ENCODE measurements around the gene STRN4. TPM values are rescaled to one million over a fixed set of nuclear protein-coding genes. Genes with fewer than 3 reads are reported as not detected.
A peak's percentile ranks its signal among the peaks of the same experiment; 100 is the strongest.

Gene STRN4
- total RNA-seq, 4 donors from 2014 or later, result 81.6 to 306 (median 174) TPM

GRCh38 chr19:46759817-46760333, 13.6 kb upstream of the STRN4 start:
- TF ChIP-seq POLR2AphosphoS5 (IDR thresholded peaks at IDR 0.05) (peak in 2 of 3 donors; percentile 12 to 45), POLR2A (IDR thresholded peaks at IDR 0.05) (no peak), EP300 (IDR thresholded peaks at IDR 0.05; ENCODE audit: low read depth) (no peak)
- peaks cover 4 to 22% (median 13%) of the 10 kb centered on the region in 4 donors for H3K4me1 ChIP-seq
- DNase-seq, result no peak
- no peak overlapping the region for H3K4me3 ChIP-seq
- no peaks in the 10 kb centered on the region for H3K27me3 ChIP-seq
- intact Hi-C loops (cut with DNase I; ENCODE audit: low total_unique reads) (loop anchor here (5.0 kb wide), 2 partner anchors 232 to 662 kb away; no protein-coding TSS in a partner anchor), in situ Hi-C loops (cut with MboI; ENCODE audit: low pct_ligation_motif_present in 1 of 4, low pct_unique_long_range_greater_than_20kb in 1 of 4, low sequenced_read_pairs in 3 of 4) (loop anchor here in 3 of 4 donors (5.0 to 25.0 kb wide), 3 partner anchors 82 to 227 kb away; no protein-coding TSS in a partner anchor)
- peak overlapping the region; percentile 44 to 55 (median 48) for H3K27ac ChIP-seq
- no peaks in the 10 kb centered on the region for H3K9me3 ChIP-seq
- peaks cover 0 to 6% (median 0%) of the 10 kb centered on the region in 4 donors for H3K36me3 ChIP-seq
- WGBS, 2 donors (ENCODE audit: low coverage in 1 of 2), result 67 to 73% methylated on average over 1 to 7 of the region's 7 CpGs

GRCh38 chr19:46759206-46759605, 13.0 kb upstream of the STRN4 start:
- Histone ChIP-seq H3K9me3 (no peaks in the 10 kb centered on the region), H3K36me3 (peaks cover 0 to 6% (median 0%) of the 10 kb centered on the region in 4 donors), H3K27me3 (no peaks in the 10 kb centered on the region), H3K4me3 (no peak overlapping the region), H3K27ac (peak overlapping the region; percentile 44 to 55 (median 48)), H3K4me1 (peaks cover 4 to 19% (median 11%) of the 10 kb centered on the region in 4 donors)
- in situ Hi-C loops (cut with MboI; ENCODE audit: low pct_ligation_motif_present in 1 of 4, low pct_unique_long_range_greater_than_20kb in 1 of 4, low sequenced_read_pairs in 3 of 4) (loop anchor here in 3 of 4 donors (5.0 to 25.0 kb wide), 3 partner anchors 83 to 228 kb away; no protein-coding TSS in a partner anchor), intact Hi-C loops (cut with DNase I; ENCODE audit: low total_unique reads) (loop anchor here (5.0 kb wide), 2 partner anchors 233 to 663 kb away; no protein-coding TSS in a partner anchor)
- 75% methylated on average over 6 of the region's 6 CpGs; no CpG with 5 or more reads in 1 of the 2 donors for WGBS, 2 donors (ENCODE audit: low coverage in 1 of 2)
- DNase-seq, result no peak
- TF ChIP-seq POLR2AphosphoS5 (IDR thresholded peaks at IDR 0.05) (no peak), CTCF (IDR thresholded peaks at IDR 0.05) (no peak), POLR2A (IDR thresholded peaks at IDR 0.05) (no peak), EP300 (IDR thresholded peaks at IDR 0.05; ENCODE audit: low read depth) (no peak)

GRCh38 chr19:46756544-46756888, 10.3 kb upstream of the STRN4 start:
- H3K27me3 ChIP-seq, result no peaks in the 10 kb centered on the region
- no peak overlapping the region for H3K27ac ChIP-seq
- no peak overlapping the region for H3K4me3 ChIP-seq
- in situ Hi-C loops (cut with MboI; ENCODE audit: low pct_ligation_motif_present in 1 of 4, low pct_unique_long_range_greater_than_20kb in 1 of 4, low sequenced_read_pairs in 3 of 4) (loop anchor here in 3 of 4 donors (5.0 to 25.0 kb wide), 3 partner anchors 86 to 231 kb away; no protein-coding TSS in a partner anchor), intact Hi-C loops (cut with DNase I; ENCODE audit: low total_unique reads) (loop anchor here (5.0 kb wide), 2 partner anchors 236 to 666 kb away; no protein-coding TSS in a partner anchor)
- no peak for DNase-seq
- H3K9me3 ChIP-seq, result no peaks in the 10 kb centered on the region
- H3K36me3 ChIP-seq, result peaks cover 0 to 6% (median 0%) of the 10 kb centered on the region in 4 donors
- TF ChIP-seq EP300 (IDR thresholded peaks at IDR 0.05; ENCODE audit: low read depth) (no peak), CTCF (IDR thresholded peaks at IDR 0.05) (no peak), POLR2AphosphoS5 (IDR thresholded peaks at IDR 0.05) (no peak), POLR2A (IDR thresholded peaks at IDR 0.05) (no peak)
- WGBS, 2 donors (ENCODE audit: low coverage in 1 of 2), result 60 to 78% methylated on average over 3 to 30 of the region's 30 CpGs
- peaks cover 2 to 14% (median 9%) of the 10 kb centered on the region in 4 donors for H3K4me1 ChIP-seq

- Histone ChIP-seq H3K27me3 (no peaks in the 10 kb centered on the region), H3K4me3 (no peak overlapping the region), H3K36me3 (peaks cover 0 to 6% (median 0%) of the 10 kb centered on the region in 4 donors), H3K4me1 (peaks cover 0 to 10% (median 8%) of the 10 kb centered on the region in 4 donors), H3K27ac (no peak overlapping the region), H3K9me3 (no peaks in the 10 kb centered on the region)
- no peak for DNase-seq
- intact Hi-C loops (cut with DNase I; ENCODE audit: low total_unique reads) (loop anchor here (5.0 kb wide), 2 partner anchors 236 to 666 kb away; no protein-coding TSS in a partner anchor), in situ Hi-C loops (cut with MboI; ENCODE audit: low pct_ligation_motif_present in 1 of 4, low pct_unique_long_range_greater_than_20kb in 1 of 4, low sequenced_read_pairs in 3 of 4) (loop anchor here in 3 of 4 donors (5.0 to 25.0 kb wide), 3 partner anchors 86 to 231 kb away; no protein-coding TSS in a partner anchor)
- no peak for TF ChIP-seq POLR2AphosphoS5 (IDR thresholded peaks at IDR 0.05)
- no peak for TF ChIP-seq EP300 (IDR thresholded peaks at IDR 0.05; ENCODE audit: low read depth)
- no peak for TF ChIP-seq CTCF (IDR thresholded peaks at IDR 0.05)
- no peak for TF ChIP-seq POLR2A (IDR thresholded peaks at IDR 0.05)
- WGBS, 2 donors (ENCODE audit: low coverage in 1 of 2), result 94% methylated on average over 78 of the region's 86 CpGs; no CpG with 5 or more reads in 1 of the 2 donors
Measured at GRCh38 chr19:46755853-46756543, 9.7 kb upstream of the STRN4 start.
